Measurements from ENCODE around the gene IFTAP.
A peak's percentile ranks its signal among the peaks of the same experiment; 100 is the strongest.
"Not testable (repeated sequence)": the region's sequence is repeated elsewhere in the genome, so short reads cannot be mapped to it uniquely, and the experiment has no call there.

IFTAP gene

GRCh38 chr11:36594316-36594989 is at the start of gene IFTAP:
Gene IFTAP, plus strand, starts transcription at chr11:36594502. Its CDS starts 15,602 bp downstream, at chr11:36610104.
- DNase-seq (ENCODE audit: low read depth in 2 of 2), result peak in 1 of 2 donors; percentile 18

DNA sequence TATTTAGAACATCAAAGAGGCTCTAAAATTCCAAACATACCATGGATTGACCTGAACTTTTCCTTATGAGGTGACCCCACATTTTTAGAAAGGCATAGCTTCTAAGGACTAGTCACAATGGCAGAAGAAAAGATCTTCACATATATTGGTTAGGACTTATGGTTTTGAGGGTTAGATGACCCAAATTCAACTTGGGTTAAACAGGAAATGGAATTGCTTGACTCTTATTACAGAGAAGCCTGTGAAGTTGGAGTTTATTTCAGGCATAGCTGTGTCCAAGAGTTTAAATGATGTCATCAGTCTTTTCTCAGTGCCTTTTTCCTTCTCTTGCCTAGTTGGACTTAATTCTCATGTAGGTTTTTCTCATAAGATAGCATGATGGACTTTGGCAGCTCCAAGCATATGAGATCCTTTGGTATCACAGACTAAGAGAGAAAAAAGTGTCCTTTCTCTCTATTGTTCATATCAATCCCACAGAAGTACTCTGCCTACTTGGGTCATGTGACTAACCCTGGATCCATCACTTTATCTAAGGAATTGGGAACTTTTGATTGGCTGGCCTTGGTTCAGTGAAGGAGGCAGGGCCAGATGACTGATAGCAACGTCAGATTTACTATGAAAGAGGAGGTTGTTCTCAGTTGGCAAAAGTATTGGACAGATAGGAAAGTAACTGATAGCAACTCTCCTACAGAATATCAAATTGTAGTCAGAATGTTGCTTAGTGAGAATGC is 43.8 kb upstream of the IFTAP start:
- DNase-seq (ENCODE audit: low read depth in 2 of 2), result no peak

DNA sequence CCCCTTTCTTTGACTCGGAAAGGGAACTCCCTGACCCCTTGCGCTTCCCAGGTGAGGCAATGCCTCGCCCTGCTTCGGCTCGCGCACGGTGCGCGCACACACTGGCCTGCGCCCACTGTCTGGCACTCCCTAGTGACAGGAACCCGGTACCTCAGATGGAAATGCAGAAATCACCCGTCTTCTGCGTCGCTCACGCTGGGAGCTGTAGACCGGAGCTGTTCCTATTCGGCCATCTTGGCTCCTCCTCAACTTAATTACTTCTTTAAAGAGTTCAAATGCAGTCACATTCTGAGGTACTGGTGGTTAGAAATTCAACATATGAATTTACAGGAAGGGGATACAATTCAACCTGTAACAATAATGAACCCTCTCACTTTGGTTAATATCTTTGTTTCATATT is 36.9 kb upstream of the IFTAP start:
- not testable (repeated sequence) for DNase-seq (ENCODE audit: low read depth in 2 of 2)

DNA sequence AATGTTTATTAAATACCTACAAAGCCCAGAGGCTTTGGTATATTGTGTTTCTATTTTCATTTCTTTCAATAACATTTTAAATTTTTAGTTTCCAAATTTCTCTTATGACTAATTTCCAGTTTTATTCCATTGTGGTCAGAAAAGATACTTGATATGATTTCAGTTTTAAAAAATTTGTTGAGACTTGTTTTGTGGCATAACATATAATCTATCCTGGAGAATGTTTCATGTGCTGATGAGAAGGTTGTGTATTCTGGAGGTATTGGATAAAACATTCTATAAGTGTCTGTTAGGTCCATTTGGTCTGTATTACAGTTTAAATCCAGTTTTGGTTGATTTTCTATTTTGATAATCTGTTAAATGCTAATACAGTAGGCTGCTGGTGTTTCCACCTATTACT is 36.3 kb upstream of the IFTAP start:
- no peak for DNase-seq (ENCODE audit: low read depth in 2 of 2)

DNA sequence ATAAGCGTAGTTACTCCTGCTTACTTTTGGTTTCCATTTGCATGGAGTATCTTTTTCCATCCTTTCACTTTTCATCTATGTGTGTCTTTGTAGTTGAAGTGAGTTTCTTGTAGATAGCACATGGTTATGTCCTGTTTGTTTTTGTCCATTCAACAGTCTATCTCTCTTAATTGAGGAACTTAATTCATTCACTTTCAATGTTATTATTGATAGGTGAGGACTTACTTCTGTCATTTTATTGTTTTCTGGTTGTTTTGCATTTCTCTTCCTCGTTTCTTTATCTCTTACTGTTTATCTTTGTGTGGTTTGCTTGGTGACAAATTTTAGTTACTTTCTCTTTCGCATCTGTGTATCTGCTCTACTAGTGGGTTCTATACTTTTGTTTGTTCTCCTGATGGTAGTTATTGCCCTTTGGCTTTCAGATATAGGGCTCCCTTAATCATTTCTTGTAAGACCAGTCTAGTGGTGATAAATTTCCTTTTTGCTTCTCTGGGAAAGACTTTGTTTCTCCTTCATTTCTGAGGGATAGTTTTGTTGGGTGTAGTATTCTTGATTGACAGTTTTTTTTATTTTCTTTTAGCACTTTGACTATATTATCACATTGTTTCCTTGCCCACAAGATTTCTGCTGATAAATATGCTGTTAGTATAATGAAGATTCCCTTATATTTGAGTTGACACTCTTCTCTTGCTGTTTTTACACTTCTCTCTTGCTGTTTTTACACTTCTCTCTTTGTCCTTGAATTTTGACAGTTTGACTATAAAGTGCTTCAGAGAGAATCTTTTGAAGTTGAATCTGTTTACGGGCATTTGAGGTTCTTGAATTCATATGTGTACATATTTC is 35.5 kb upstream of the IFTAP start:
- no peak for DNase-seq (ENCODE audit: low read depth in 2 of 2)

DNA sequence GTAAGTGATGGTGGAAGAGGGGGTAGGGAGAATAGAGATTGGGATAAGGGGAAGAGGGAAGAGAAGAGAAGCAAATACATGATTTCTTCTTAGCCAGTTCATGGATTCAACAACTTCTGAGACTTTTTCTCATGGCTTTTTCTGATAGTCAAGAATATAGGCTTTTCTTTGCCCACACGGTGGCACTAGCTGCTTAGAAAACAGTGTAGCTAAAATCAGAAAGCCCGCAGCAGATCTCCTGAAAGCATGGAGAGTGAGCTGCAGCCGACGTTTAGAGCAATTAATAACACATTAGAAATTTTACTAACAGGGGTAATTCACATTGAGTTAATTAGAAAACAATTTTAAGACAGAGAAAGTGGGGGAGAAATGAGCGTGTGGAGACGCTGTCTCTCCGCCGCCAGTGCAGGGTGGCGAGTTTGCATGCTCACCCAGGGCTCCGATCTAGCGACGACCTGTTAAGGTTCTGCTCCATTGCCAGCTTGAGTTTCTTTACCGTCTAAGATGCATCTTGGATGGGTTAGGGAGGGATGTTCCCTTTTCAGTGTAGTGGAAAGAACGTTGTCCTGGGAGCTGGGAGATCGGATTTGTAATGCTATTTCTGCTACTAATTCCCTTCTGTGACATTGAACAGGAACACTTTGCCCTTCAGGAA is 29.8 kb upstream of the IFTAP start:
- peak; percentile 8 to 19 for DNase-seq (ENCODE audit: low read depth in 2 of 2)

DNA sequence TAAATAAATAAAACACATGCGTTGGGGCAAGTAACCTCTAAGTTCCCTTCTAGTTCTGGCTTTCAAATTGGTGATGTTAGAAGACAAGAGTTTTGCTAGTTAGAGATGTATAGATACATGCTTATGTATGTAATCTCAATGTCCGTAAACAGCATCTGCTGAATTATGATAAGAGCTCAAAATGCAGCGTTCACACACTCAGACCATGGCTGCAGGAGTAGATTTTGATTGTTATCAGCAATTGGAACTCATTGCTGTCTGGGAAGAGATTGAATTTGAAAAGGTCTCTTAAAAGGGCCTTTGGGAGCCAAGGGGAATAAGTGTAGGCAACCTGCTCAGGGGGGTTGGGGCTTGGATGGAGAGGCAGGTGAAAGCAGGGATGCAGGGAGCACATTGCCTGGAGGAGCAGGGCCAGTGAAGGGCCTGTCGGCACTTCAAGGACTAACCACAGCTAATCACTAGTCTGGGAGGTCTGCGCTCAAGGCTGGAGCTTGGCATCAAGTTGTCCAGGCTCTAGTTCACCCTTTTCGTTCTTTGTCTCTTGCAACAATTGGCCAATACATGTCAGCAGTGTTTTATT is 29.2 kb upstream of the IFTAP start:
- DNase-seq (ENCODE audit: low read depth in 2 of 2), result no peak

DNA sequence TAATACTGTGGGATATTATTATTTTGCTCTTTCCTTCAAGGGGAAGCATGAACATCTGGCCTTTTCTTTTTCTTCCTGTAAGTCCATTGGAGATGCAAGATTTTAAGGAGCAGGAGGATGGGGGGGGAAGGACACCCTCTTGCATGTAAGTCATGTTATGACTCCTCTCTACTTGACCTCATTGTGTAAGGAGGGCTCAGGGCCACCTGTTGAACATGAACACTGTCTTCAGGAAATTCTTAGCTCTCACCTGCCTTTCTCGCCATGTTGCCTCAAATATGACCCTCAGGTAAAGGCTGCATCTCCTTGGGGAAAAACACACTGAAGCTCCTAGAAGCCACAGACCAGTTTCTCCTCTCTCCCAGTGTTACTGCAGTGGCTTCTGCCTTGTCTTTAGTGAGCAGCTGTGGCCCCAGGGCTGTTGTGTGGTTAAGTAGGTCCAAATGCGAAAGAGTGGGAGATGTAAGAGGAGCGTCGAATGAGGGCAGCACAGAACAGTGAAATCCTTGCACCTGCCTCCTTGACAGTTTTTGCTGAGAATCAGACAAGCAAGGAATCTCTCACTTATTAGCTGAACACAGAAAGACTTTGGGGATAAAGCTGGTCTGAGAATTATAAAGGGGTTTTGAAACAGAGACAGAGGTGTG is 27.8 kb upstream of the IFTAP start:
- DNase-seq (ENCODE audit: low read depth in 2 of 2), result no peak

GRCh38 chr11:36567694-36568093 is 26.6 kb upstream of the IFTAP start, which contains the start of gene RAG1:
Gene RAG1, plus strand, starts transcription at chr11:36568007. Its CDS starts 5,298 bp downstream, at chr11:36573305.
- no peak for DNase-seq (ENCODE audit: low read depth in 2 of 2)

- DNase-seq (ENCODE audit: low read depth in 2 of 2), result no peak
These were observed 25.2 kb upstream of the IFTAP start for GRCh38 chr11:36569095-36569494.

DNA sequence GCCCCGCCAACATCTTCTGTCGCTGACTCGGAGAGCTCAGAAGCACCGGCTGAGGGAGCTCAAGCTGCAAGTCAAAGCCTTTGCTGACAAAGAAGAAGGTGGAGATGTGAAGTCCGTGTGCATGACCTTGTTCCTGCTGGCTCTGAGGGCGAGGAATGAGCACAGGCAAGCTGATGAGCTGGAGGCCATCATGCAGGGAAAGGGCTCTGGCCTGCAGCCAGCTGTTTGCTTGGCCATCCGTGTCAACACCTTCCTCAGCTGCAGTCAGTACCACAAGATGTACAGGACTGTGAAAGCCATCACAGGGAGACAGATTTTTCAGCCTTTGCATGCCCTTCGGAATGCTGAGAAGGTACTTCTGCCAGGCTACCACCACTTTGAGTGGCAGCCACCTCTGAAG is 19.8 kb upstream of the IFTAP start:
- no peak for DNase-seq (ENCODE audit: low read depth in 2 of 2)

DNA sequence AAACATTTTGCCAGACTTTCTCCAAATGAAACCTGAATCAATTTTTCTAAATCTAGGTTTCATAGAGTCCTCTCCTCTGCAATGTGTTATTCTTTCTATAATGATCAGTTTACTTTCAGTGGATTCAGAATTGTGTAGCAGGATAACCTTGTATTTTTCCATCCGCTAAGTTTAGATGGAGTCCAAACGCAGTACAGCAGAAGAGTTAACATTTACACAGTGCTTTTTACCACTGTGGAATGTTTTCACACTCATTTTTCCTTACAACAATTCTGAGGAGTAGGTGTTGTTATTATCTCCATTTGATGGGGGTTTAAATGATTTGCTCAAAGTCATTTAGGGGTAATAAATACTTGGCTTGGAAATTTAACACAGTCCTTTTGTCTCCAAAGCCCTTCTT is 16.9 kb upstream of the IFTAP start:
- DNase-seq (ENCODE audit: low read depth in 2 of 2), result no peak

GRCh38 chr11:36577859-36578258 is 16.4 kb upstream of the IFTAP start:
- DNase-seq (ENCODE audit: low read depth in 2 of 2), result no peak

DNA sequence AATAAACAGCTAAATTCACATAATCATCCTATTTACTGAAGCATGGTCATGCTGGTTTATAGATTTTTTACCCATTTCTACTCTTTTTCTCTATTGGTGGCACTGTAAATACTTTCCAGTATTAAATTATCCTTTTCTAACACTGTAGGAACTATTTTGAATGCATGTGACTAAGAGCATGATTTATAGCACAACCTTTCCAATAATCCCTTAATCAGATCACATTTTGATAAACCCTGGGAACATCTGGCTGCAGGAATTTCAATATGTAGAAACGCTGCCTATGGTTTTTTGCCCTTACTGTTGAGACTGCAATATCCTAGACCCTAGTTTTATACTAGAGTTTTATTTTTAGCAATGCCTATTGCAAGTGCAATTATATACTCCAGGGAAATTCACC is 15.8 kb upstream of the IFTAP start:
- no peak for DNase-seq (ENCODE audit: low read depth in 2 of 2)

GRCh38 chr11:36581536-36581935 is 12.8 kb upstream of the IFTAP start:
- DNase-seq (ENCODE audit: low read depth in 2 of 2), result no peak

- DNase-seq (ENCODE audit: low read depth in 2 of 2), result no peak
These were observed 10.6 kb upstream of the IFTAP start for GRCh38 chr11:36583667-36584066.

DNA sequence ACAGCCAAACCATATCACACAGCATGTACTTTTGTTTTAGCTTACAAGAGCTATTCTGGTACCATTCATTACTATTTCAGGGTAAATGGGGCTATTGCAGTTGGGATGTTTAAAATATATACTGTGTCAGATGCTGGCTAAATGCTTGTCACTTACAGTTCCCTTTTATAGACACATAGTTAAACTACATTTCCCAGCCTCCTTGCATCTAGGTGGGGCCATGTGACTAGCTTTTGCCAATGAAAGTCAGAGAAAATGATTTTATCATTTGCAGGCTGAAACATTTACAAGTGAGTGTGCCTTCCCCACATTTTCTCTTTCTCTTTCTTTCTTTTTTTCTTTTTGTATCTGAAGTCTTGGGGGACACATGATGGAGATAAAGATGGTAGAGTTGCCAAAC is 7.8 kb upstream of the IFTAP start:
- DNase-seq (ENCODE audit: low read depth in 2 of 2), result no peak

- no peak for DNase-seq (ENCODE audit: low read depth in 2 of 2)
These were observed 6.2 kb upstream of the IFTAP start for GRCh38 chr11:36588099-36588498.

- no peak for DNase-seq (ENCODE audit: low read depth in 2 of 2)
These were observed 3.8 kb upstream of the IFTAP start for GRCh38 chr11:36590513-36590912.

DNA sequence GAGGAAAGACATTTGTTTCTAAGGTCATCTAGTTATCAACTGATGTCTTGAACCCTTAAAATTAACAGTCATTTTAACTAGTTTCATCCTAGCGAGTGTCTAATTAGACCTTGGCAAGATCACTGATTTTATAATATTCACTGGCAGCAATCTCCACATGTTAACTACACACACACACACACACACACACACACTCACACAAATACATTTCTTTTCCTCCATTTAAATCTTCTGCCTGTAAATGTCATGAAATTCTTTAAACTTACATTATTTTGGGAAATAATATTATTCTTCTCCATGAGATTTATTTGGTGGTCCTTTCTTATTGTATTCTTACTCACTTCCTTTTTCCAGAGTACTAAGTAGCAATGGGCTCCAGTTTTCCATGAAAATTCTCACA is 2.9 kb upstream of the IFTAP start:
- no peak for DNase-seq (ENCODE audit: low read depth in 2 of 2)

- DNase-seq (ENCODE audit: low read depth in 2 of 2), result no peak
These were observed 2.6 kb downstream of the IFTAP start for GRCh38 chr11:36596880-36597279.

Data from stimulated activated CD4-positive, alpha-beta T cell treated with anti-CD3 and anti-CD28 coated beads, Interleukin-4, amount 100 ng/mL, for 48 hours (primary cell).